ENCODE measurements around the gene S100B.

DNA sequence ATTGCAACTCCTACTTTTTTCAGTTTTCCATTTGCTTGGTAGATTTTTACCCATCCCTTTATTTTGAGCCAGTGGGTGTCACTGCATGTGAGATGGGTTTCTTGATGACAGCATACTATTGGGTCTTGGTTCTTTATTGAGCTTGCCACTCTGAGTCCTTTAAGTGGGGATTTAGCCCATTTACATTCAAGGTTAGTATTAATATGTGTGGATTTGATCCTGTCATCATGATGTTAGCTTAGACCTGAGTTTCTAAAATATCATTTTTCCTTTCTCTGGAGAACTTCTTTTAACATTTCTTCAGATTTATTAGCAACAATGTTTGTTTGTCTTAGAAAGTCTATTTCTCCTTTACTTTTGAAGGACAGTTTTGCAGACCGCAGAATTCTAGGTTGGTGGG lies 11.8 kb upstream of the S100B start:
- TF ChIP-seq, protein P1, sequence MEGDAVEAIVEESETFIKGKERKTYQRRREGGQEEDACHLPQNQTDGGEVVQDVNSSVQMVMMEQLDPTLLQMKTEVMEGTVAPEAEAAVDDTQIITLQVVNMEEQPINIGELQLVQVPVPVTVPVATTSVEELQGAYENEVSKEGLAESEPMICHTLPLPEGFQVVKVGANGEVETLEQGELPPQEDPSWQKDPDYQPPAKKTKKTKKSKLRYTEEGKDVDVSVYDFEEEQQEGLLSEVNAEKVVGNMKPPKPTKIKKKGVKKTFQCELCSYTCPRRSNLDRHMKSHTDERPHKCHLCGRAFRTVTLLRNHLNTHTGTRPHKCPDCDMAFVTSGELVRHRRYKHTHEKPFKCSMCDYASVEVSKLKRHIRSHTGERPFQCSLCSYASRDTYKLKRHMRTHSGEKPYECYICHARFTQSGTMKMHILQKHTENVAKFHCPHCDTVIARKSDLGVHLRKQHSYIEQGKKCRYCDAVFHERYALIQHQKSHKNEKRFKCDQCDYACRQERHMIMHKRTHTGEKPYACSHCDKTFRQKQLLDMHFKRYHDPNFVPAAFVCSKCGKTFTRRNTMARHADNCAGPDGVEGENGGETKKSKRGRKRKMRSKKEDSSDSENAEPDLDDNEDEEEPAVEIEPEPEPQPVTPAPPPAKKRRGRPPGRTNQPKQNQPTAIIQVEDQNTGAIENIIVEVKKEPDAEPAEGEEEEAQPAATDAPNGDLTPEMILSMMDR (IDR thresholded peaks at IDR 0.05) = no peak
- TF ChIP-seq POLR2A (IDR thresholded peaks at IDR 0.05) = no peak
